HepG2 (cell line): ENCODE results near the gene PPP1R9B. TPM values are rescaled to one million over a fixed set of nuclear protein-coding genes. Genes with fewer than 3 reads are reported as not detected.

Experiments used
- HDAC2 ChIP-seq: sonication (generic); formaldehyde crosslinking; IDR thresholded peaks from 2 replicates; pipeline ENCODE4 v1.4.0; 2020; ENCODE audit warnings: missing genetic modification reagents
- HMGA1 ChIP-seq: sonication (generic); formaldehyde crosslinking; conservative IDR thresholded peaks from 2 replicates; pipeline ENCODE4 v1.4.0; 2020; ENCODE audit warnings: missing genetic modification reagents
- HNF4G ChIP-seq, 2 experiments: sonication (generic) in 1 of 2; formaldehyde crosslinking in 1 of 2; IDR thresholded peaks; 2 replicates each; pipeline versions ENCODE4 v1.4.0 to v1.6.1; 2011 to 2020; ENCODE audit warnings: borderline replicate concordance in 2 of 2, low read depth in 2 of 2, mild to moderate bottlenecking in 2 of 2, low read length in 1 of 2, missing genetic modification reagents in 1 of 2, moderate library complexity in 1 of 2
- ISL2 ChIP-seq: sonication (generic); formaldehyde crosslinking; IDR thresholded peaks from 2 replicates; pipeline ENCODE4 v1.5.0; 2020; ENCODE audit warnings: missing genetic modification reagents
- KLF16 ChIP-seq, 2 experiments: sonication (generic) in 1 of 2; formaldehyde crosslinking in 1 of 2; IDR thresholded peaks; 2 replicates each; pipeline versions ENCODE4 v1.6.1 to v1.8.0; 2016 to 2023; ENCODE audit warnings: missing genetic modification reagents in 2 of 2, missing compliant biosample characterization in 1 of 2
- MAX ChIP-seq: IDR thresholded peaks from 2 replicates; pipeline ENCODE4 v1.6.1; 2012; ENCODE audit warnings: inconsistent platforms
- POGK ChIP-seq: sonication (generic); formaldehyde crosslinking; conservative IDR thresholded peaks from 2 replicates; pipeline ENCODE4 v1.8.0; 2022; ENCODE audit warnings: mild to moderate bottlenecking, moderate library complexity, missing genetic modification reagents
- POLR2A ChIP-seq, 2 experiments: IDR thresholded peaks; 2 replicates each; pipeline ENCODE4 v1.6.1; 2011; ENCODE audit warnings: low read depth in 2 of 2, low read length in 2 of 2, mild to moderate bottlenecking in 1 of 2, moderate library complexity in 1 of 2; ENCODE audit not compliant: insufficient read depth in 1 of 2
- RXRB ChIP-seq: IDR thresholded peaks from 2 replicates; pipeline ENCODE4 v1.6.1; 2016; ENCODE audit warnings: borderline replicate concordance, missing genetic modification reagents, missing compliant biosample characterization
- SMARCE1 ChIP-seq: fragments of 450-650 bp; IDR thresholded peaks from 2 replicates; pipeline ENCODE4 v1.6.1; 2017; ENCODE audit warnings: borderline replicate concordance
- ZBTB20 ChIP-seq: sonication (generic); formaldehyde crosslinking; IDR thresholded peaks from 2 replicates; pipeline ENCODE4 v1.8.1; 2023; ENCODE audit warnings: missing genetic modification reagents, low read depth, mild to moderate bottlenecking, borderline replicate concordance
- ZFP1 ChIP-seq: IDR thresholded peaks from 2 replicates; pipeline ENCODE4 v1.6.1; 2016
- ZFP62 ChIP-seq: sonication (generic); formaldehyde crosslinking; IDR thresholded peaks from 2 replicates; pipeline ENCODE4 v1.4.0; 2020; ENCODE audit warnings: missing genetic modification reagents
- ZFX ChIP-seq: sonication (generic); formaldehyde crosslinking; IDR thresholded peaks from 2 replicates; pipeline ENCODE4 v1.4.0; 2020; ENCODE audit warnings: mild to moderate bottlenecking, low read depth, missing genetic modification reagents, moderate library complexity
- ZNF460 ChIP-seq: sonication (generic); formaldehyde crosslinking; IDR thresholded peaks from 2 replicates; pipeline ENCODE4 v1.5.1; 2020; ENCODE audit warnings: missing genetic modification reagents, mild to moderate bottlenecking, borderline replicate concordance
- ZNF564 ChIP-seq: sonication (generic); formaldehyde crosslinking; IDR thresholded peaks from 2 replicates; pipeline ENCODE4 v1.8.1; 2023; ENCODE audit warnings: mild to moderate bottlenecking, missing genetic modification reagents
- polyA plus RNA-seq, 8 experiments: library from polyadenylated mRNA; depleted of rRNA in 3 of 8; stranded (reverse) in 7 of 8; unstranded in 1 of 8; fragments of >200 nt; fragmentation: Illumina TruSeq in 4 of 8; extraction: Trizol in 4 of 8; gene quantifications; 2 replicates each; pipeline versions ENCODE4 v1.2.1 to v1.2.3, GENCODE V29; 2011 to 2016; ENCODE audit warnings: low read depth in 4 of 8, missing spikeins in 1 of 8, mixed read lengths in 1 of 8; ENCODE audit not compliant: insufficient read depth in 1 of 8
- total RNA-seq, 5 experiments: library from RNA; depleted of rRNA; stranded (reverse); fragments of >200 nt; fragmentation: Illumina TruSeq; extraction: Trizol; gene quantifications; 2 replicates each; pipeline ENCODE4 v1.2.3, GENCODE V29; 2016; ENCODE audit warnings: low read depth in 1 of 5
- TF ChIP-seq, protein P1 (sequence below): sonication (generic); formaldehyde crosslinking; IDR thresholded peaks from 2 replicates; pipeline ENCODE4 v1.4.0; 2020; ENCODE audit warnings: missing genetic modification reagents
- TF ChIP-seq, protein P2 (sequence below): sonication (generic); formaldehyde crosslinking; IDR thresholded peaks from 2 replicates; pipeline ENCODE4 v1.8.1; 2023; ENCODE audit warnings: missing genetic modification reagents, inconsistent platforms, borderline replicate concordance
- TF ChIP-seq, protein P3 (sequence below): sonication (generic); formaldehyde crosslinking; IDR thresholded peaks from 2 replicates; pipeline ENCODE4 v1.5.1; 2020; ENCODE audit warnings: mild to moderate bottlenecking, missing genetic modification reagents, moderate library complexity

PPP1R9B gene
- total and polyA plus RNA-seq, 2 of the 13 experiments (the other 11 are each of a cell fraction or from before 2014, with no cell fraction given): 9.4 to 15.8 TPM

DNA sequence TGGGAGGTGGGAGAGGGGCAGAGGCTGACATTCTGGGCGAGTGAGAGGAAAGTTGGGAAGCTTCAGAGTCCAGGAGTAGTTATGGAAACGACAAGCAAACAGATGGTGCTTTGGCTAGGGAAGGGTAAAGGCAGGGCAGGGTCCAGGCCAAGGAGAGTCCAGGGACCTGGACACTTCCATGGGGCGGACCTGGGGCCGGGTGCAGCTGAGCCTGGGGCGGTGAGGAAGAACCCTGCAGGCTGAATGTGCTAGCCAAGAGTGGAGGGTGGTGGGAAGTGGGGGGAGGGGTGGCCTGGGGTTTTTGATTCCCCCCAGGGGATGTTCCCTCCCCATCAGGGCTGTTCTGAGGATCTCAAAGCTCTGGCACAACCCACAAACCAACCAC lies 2.6 kb downstream of the PPP1R9B start (continued):
- TF ChIP-seq ZFP62 (no peak), HMGA1 (no peak), POGK (CRISPR knock-in tag) (0 out of 2 replicates have a peak, but pooled peaks have one; percentile 25), KLF16 (CRISPR knock-in tag; IDR thresholded peaks at IDR 0.05) (0 out of 4 replicates have a peak, but pooled peaks of 1 of the 2 experiments have one; percentile 17), SMARCE1 (no peak), HDAC2 (CRISPR knock-in tag) (peak; percentile 71), HNF4G (IDR thresholded peaks at IDR 0.05; ENCODE audit: borderline replicate concordance, low read depth, low read length) (peak; percentile 76; the same call in 1 of the 2 replicates), HNF4G (CRISPR knock-in tag; IDR thresholded peaks at IDR 0.05; ENCODE audit: borderline replicate concordance, low read depth) (no peak), ZFX (CRISPR knock-in tag) (peak; percentile 61), POLR2A (IDR thresholded peaks at IDR 0.05; ENCODE audit: insufficient read depth in 1 of 2, low read depth in 2 of 2, low read length in 2 of 2) (peak in 1 of 2 experiments; percentile 57; a peak in 1 of 4 replicates), ZFP1 (CRISPR knock-in tag) (no peak), ZNF460 (CRISPR knock-in tag) (no peak), ZBTB20 (no peak), ZNF564 (0 out of 2 replicates have a peak, but pooled peaks have one; percentile 36), RXRB (CRISPR knock-in tag) (peak; percentile 63; the same call in 1 of the 2 replicates), MAX (peak; percentile 34; the same call in 1 of the 2 replicates), ISL2 (no peak)
- TF ChIP-seq, protein P1, sequence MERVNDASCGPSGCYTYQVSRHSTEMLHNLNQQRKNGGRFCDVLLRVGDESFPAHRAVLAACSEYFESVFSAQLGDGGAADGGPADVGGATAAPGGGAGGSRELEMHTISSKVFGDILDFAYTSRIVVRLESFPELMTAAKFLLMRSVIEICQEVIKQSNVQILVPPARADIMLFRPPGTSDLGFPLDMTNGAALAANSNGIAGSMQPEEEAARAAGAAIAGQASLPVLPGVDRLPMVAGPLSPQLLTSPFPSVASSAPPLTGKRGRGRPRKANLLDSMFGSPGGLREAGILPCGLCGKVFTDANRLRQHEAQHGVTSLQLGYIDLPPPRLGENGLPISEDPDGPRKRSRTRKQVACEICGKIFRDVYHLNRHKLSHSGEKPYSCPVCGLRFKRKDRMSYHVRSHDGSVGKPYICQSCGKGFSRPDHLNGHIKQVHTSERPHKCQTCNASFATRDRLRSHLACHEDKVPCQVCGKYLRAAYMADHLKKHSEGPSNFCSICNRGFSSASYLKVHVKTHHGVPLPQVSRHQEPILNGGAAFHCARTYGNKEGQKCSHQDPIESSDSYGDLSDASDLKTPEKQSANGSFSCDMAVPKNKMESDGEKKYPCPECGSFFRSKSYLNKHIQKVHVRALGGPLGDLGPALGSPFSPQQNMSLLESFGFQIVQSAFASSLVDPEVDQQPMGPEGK (CRISPR knock-in tag): peak; percentile 76
- TF ChIP-seq, protein P2, sequence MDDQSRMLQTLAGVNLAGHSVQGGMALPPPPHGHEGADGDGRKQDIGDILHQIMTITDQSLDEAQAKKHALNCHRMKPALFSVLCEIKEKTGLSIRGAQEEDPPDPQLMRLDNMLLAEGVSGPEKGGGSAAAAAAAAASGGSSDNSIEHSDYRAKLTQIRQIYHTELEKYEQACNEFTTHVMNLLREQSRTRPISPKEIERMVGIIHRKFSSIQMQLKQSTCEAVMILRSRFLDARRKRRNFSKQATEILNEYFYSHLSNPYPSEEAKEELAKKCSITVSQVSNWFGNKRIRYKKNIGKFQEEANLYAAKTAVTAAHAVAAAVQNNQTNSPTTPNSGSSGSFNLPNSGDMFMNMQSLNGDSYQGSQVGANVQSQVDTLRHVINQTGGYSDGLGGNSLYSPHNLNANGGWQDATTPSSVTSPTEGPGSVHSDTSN (CRISPR knock-in tag): no peak
- TF ChIP-seq, protein P3, sequence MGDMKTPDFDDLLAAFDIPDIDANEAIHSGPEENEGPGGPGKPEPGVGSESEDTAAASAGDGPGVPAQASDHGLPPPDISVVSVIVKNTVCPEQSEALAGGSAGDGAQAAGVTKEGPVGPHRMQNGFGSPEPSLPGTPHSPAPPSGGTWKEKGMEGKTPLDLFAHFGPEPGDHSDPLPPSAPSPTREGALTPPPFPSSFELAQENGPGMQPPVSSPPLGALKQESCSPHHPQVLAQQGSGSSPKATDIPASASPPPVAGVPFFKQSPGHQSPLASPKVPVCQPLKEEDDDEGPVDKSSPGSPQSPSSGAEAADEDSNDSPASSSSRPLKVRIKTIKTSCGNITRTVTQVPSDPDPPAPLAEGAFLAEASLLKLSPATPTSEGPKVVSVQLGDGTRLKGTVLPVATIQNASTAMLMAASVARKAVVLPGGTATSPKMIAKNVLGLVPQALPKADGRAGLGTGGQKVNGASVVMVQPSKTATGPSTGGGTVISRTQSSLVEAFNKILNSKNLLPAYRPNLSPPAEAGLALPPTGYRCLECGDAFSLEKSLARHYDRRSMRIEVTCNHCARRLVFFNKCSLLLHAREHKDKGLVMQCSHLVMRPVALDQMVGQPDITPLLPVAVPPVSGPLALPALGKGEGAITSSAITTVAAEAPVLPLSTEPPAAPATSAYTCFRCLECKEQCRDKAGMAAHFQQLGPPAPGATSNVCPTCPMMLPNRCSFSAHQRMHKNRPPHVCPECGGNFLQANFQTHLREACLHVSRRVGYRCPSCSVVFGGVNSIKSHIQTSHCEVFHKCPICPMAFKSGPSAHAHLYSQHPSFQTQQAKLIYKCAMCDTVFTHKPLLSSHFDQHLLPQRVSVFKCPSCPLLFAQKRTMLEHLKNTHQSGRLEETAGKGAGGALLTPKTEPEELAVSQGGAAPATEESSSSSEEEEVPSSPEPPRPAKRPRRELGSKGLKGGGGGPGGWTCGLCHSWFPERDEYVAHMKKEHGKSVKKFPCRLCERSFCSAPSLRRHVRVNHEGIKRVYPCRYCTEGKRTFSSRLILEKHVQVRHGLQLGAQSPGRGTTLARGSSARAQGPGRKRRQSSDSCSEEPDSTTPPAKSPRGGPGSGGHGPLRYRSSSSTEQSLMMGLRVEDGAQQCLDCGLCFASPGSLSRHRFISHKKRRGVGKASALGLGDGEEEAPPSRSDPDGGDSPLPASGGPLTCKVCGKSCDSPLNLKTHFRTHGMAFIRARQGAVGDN: peak; percentile 20; the same call in 1 of the 2 replicates
